HUES64 (cell line): ENCODE results near the gene FANCE.
"Not testable (repeated sequence)": the region's sequence is repeated elsewhere in the genome, so short reads cannot be mapped to it uniquely, and the experiment has no call there.

Experiments
- H3K27ac ChIP-seq: 2 replicates; pipeline ENCODE4 v1.7.0; 2013; ENCODE audit warnings: low read depth, low read length, inconsistent platforms
- H3K27me3 ChIP-seq: 2 replicates; pipeline ENCODE4 v1.6.1; 2013; ENCODE audit warnings: mild to moderate bottlenecking, low read length; ENCODE audit not compliant: insufficient read depth
- H3K36me3 ChIP-seq: 2 replicates; pipeline ENCODE4 v1.6.1; 2013; ENCODE audit warnings: mild to moderate bottlenecking, low read length; ENCODE audit not compliant: insufficient read depth
- H3K4me1 ChIP-seq: 2 replicates; pipeline ENCODE4 v1.6.1; 2013; ENCODE audit warnings: mild to moderate bottlenecking, low read length, moderate library complexity; ENCODE audit not compliant: insufficient read depth
- H3K4me3 ChIP-seq: 2 replicates; pipeline ENCODE4 v1.5.1; 2013; ENCODE audit warnings: mild to moderate bottlenecking, low read length, moderate library complexity
- H3K9ac ChIP-seq: 2 replicates; pipeline ENCODE4 v1.6.1; 2013; ENCODE audit warnings: mild to moderate bottlenecking, low read depth, low read length
- H3K9me3 ChIP-seq: 2 replicates; pipeline ENCODE4 v1.6.1; 2013; ENCODE audit warnings: low read depth, low read length; ENCODE audit not compliant: insufficient read depth
- WGBS: fragments of 150-250, 120-280 bp; methylation state at CpG from one replicate; pipeline ENCODE4 v1.1.7; 2013; ENCODE audit warnings: missing lambda C conversion rate; 5-methylcytosine and 5-hydroxymethylcytosine counted together

The FANCE gene

DNA sequence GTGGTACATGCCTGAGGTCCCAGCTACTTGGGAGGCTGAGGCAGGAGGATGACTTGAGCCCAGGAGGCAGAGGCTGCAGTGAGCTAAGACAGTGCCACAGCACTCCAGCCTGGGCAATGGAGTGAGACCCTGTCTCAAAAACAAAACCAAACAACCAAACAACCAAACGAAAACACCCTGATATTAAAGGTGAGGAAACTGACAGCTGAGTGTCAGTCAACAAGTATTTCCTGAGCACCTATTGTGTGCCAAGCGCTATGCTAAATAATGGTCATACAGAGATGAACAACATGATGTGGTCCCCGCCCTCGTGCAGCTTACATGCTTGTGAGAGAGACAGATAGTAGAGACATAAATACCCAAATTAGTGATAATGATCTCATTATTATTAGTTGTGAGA lies 62.4 kb downstream of the FANCE start:
- 93% methylated on average over 4 of the region's 4 CpGs for WGBS
- Histone ChIP-seq H3K4me3 (no peak overlapping the region), H3K27me3 (no peaks in the 10 kb centered on the region), H3K4me1 (peaks cover 5% of the 10 kb centered on the region; the same call in 1 of the 2 replicates), H3K9me3 (no peaks in the 10 kb centered on the region), H3K36me3 (no peaks in the 10 kb centered on the region), H3K9ac (no peak overlapping the region), H3K27ac (no peak overlapping the region)

DNA sequence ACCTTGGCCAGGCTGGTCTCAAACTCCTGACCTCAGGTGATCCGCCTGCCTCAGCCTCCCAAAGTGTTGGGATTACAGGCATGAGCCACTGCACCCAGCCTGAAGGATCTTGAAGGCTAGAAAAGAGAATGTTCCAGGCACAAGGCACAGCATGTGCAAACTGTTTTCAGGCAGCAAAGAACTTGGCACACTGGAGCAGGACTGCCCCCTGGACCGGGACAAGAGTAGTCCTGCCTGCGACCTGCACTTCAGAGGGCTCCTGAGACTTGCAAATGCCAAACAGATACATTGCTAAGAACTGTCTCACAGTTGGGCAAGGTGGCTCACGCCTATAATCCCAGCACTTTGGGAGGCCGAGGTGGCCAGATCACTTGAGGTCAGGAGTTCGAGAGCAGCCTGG lies 63.8 kb downstream of the FANCE start:
- not testable (repeated sequence) for H3K27me3 ChIP-seq, H3K9ac ChIP-seq, H3K4me1 ChIP-seq, H3K36me3 ChIP-seq, H3K4me3 ChIP-seq, H3K9me3 ChIP-seq, H3K27ac ChIP-seq
- WGBS = 89% methylated on average over 6 of the region's 6 CpGs
